Measurements from ENCODE around the gene TMEM8B. TPM values are rescaled to one million over a fixed set of nuclear protein-coding genes. Genes with fewer than 3 reads are reported as not detected.

TMEM8B gene
- total and polyA plus RNA-seq, 2 donors (not counting 1 experiment from before 2014, with no cell fraction given): 12.2 to 14.5 TPM

- no peak for ATAC-seq (ENCODE audit: low read depth)
- no peaks in the 10 kb centered on the region for H3K9me3 Mint-ChIP-seq (ENCODE audit: insufficient read depth)
Measured at GRCh38 chr9:35822926-35823325, 6.1 kb upstream of the TMEM8B start.

More at GRCh38 chr9:35822926-35823325, 6.1 kb upstream of the TMEM8B start:
- POLR2A ChIA-PET: no interaction called here
- Histone ChIP-seq H3K4me2 (replicated peaks; ENCODE audit: low read depth, low read length, poor library complexity, severe bottlenecking) (no peak overlapping the region), H3K27me3 (replicated peaks in 1 of 4; ENCODE audit: control extremely low read depth in 1 of 4, control insufficient read depth in 3 of 4, insufficient read depth in 4 of 4, low read length in 3 of 4) (no peaks in the 10 kb centered on the region), H3K4me1 (ENCODE audit: control insufficient read depth in 2 of 2, insufficient read depth in 2 of 2, low read length in 2 of 2) (peaks cover 3 to 8% of the 10 kb centered on the region in 2 donors), H3K27ac (ENCODE audit: low read length in 2 of 2) (no peak overlapping the region), H3K79me2 (ENCODE audit: control insufficient read depth, insufficient read depth, low read length) (no peaks in the 10 kb centered on the region), H3K9ac (ENCODE audit: low read length) (no peak overlapping the region), H4K20me1 (ENCODE audit: control insufficient read depth, insufficient read depth, low read length, poor library complexity, severe bottlenecking) (no peaks in the 10 kb centered on the region), H3K9me3 (ENCODE audit: control extremely low read depth in 1 of 3, control insufficient read depth in 2 of 3, insufficient read depth in 1 of 3, low read length in 2 of 3) (no peaks in the 10 kb centered on the region), H3K4me3 (ENCODE audit: control extremely low read depth in 1 of 5, extremely low read depth in 1 of 5, insufficient read depth in 1 of 5, low read depth in 2 of 5, low read length in 4 of 5) (no peak overlapping the region), H3K36me3 (replicated peaks in 1 of 2; ENCODE audit: control extremely low read depth in 1 of 2, control insufficient read depth in 1 of 2, extremely low read depth in 1 of 2, insufficient read depth in 2 of 2, low read length in 1 of 2) (no peaks in the 10 kb centered on the region), H2AFZ (ENCODE audit: insufficient read depth, low read depth, low read length, poor library complexity, severe bottlenecking) (no peak overlapping the region)
- H3K4me1 Mint-ChIP-seq: peaks cover 7% of the 10 kb centered on the region
- H3K4me3 Mint-ChIP-seq: no peak overlapping the region
- CTCF ChIA-PET: interaction anchor here (1.2 to 1.7 kb wide), 2 partner anchors 9 to 59 kb away, joined by 6 to 10 read pairs; partner anchors contain the start of gene HINT2
- intact Hi-C loops (cut with micrococcal nuclease): no loop called here
- TF ChIP-seq CTCF (IDR thresholded peaks at IDR 0.05) (no peak), EZH2 (IDR thresholded peaks at IDR 0.05; ENCODE audit: borderline replicate concordance, insufficient read depth, low read depth, low read length, poor library complexity, severe bottlenecking) (no peak)
- no peaks in the 10 kb centered on the region for H3K27me3 Mint-ChIP-seq
- no peak overlapping the region for H3K27ac Mint-ChIP-seq
- no peak for DNase-seq
